Activated CD8-positive, alpha-beta memory T cell treated with anti-CD3 and anti-CD28 coated beads for 36 hours (primary cell): Measurements from ENCODE around the gene TNFRSF11A. TPM values are rescaled to one million over a fixed set of nuclear protein-coding genes. Genes with fewer than 3 reads are reported as not detected.

ENCODE experiments used
- CTCF ChIA-PET: fragments of 350-600 bp; sonication (Branson Sonifier 250); formaldehyde crosslinking; loops from one replicate; lab custom pipeline; 2021; ENCODE audit warnings: antibody characterized with exemption; lab: Charles Lee
- POLR2A ChIA-PET: fragments of 350-600 bp; sonication (Branson Sonifier 250); formaldehyde crosslinking; loops from one replicate; lab custom pipeline; 2021; ENCODE audit warnings: antibody characterized with exemption; lab: Charles Lee
- total RNA-seq, 2 experiments: library from RNA; stranded (reverse); gene quantifications; one replicate each; pipeline ENCODE4 v1.2.3, GENCODE V29; 2021

Gene TNFRSF11A
- total RNA-seq, 2 experiments from 2014 or later: 1.4 to 1.6 TPM

GRCh38 chr18:62396967-62397366, 71.9 kb downstream of the TNFRSF11A start:
- POLR2A ChIA-PET: no interaction called here

GRCh38 chr18:62398291-62398690, 73.2 kb downstream of the TNFRSF11A start:
- ChIA-PET POLR2A (no interaction called here), CTCF (no interaction called here)

More at GRCh38 chr18:62396967-62397366, 71.9 kb downstream of the TNFRSF11A start:
- CTCF ChIA-PET: interaction anchor here (0.6 to 1.7 kb wide), 2 partner anchors 24 to 28 kb away, joined by 3 to 4 read pairs; no protein-coding TSS in a partner anchor

- ChIA-PET CTCF (no interaction called here), POLR2A (no interaction called here)
These were observed 74.2 kb downstream of the TNFRSF11A start for GRCh38 chr18:62399276-62399675.

- CTCF ChIA-PET: no interaction called here
These were observed 74.7 kb downstream of the TNFRSF11A start for GRCh38 chr18:62399781-62400308.

DNA sequence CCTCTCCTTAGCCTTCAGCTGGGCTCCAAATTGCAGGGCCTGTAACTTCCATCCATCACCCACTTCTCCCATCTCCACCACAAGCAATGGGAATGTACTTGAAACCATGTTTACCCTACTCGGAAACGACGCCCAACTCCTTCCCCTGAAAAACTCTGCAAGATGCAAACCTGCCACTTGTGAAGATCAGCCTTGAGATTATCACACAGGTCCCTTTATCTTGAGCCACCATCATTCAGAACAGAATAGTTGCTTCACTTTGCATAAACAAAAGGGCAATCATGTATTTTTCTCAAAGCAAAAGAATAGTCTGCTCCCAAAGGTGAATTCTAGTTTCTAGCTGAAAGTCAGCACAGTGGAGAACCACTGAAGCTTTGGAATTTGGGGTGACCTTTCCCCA, 75.8 kb downstream of the TNFRSF11A start:
- POLR2A ChIA-PET: no interaction called here
- CTCF ChIA-PET: no interaction called here

More at GRCh38 chr18:62399781-62400308, 74.7 kb downstream of the TNFRSF11A start:
- POLR2A ChIA-PET: no interaction called here

DNA sequence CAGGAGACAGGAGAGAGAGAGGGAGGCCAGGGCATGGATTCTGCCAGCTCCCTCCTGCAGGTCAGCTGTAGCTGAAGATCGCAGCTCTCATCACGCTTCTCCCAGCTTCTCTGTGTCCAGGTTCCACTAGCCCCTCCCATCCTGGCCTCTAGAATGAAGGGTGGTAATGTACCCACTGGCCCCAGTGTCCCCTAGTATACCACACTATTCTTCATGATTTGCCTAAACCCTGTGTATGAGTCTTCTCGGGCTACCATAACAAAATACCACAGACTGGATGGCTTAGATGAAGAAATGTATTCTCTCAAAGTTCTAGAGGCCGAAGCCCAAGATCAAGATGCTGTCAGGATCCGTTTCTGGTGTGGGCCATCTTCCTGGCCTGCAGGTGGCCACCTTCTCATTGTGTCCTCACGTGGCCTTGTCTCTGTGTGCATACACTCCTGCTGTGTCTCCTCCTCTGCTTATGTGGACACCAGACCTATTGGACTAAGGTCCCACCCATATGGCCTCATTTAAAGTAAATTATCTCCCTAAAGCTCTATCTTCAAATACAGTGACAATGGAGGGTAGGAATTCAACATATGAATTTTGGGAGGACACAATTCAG, 77.3 kb downstream of the TNFRSF11A start:
- POLR2A ChIA-PET: no interaction called here
- CTCF ChIA-PET: no interaction called here

- POLR2A ChIA-PET: no interaction called here
- CTCF ChIA-PET: no interaction called here
These were observed 78.0 kb downstream of the TNFRSF11A start for GRCh38 chr18:62403120-62403519.

DNA sequence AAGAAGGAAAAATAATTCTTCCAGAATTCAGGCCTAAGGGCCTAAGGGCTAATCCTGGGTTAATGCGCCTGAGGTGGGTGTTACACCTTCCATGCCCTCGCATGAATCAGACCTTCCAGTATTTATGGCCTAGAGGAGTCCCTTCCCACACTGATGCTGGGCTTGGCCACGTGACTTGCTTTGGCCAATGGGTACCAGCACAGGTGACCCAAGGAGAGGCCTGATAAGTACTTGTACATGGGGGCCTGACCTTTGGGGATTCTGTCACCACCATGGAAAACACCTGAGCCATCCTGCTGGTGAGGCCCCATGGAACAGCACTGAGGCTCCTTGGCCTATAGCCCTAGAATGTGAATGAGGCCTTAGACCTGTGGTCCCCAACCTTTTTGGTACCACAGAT, 79.8 kb downstream of the TNFRSF11A start:
- ChIA-PET CTCF (no interaction called here), POLR2A (no interaction called here)

DNA sequence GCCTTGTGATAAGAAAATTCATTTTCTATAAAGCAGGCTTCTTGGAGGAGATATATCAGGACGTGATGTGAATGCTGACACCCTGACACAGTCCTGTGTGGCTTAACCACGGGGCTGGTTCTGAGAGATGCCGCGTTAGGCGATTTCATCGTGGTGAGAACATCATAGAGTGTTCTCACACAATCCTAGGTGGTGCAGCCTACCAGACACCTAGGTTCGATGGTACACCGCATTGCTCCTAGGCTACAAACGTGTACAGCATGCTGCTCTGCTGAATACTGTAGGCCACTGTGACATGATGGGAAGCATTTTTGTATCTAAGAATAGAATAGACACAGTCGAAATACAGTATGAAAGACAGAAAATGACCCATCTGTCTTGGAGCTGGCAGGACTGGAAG, 82.5 kb downstream of the TNFRSF11A start:
- ChIA-PET POLR2A (interaction anchor here (0.5 kb wide), 1 partner anchor 13 kb away, joined by 3 read pairs; no protein-coding TSS in a partner anchor), CTCF (no interaction called here)

GRCh38 chr18:62409821-62410220, 84.7 kb downstream of the TNFRSF11A start:
- POLR2A ChIA-PET: interaction anchor here (0.6 kb wide), 1 partner anchor 113 kb away, joined by 3 read pairs; no protein-coding TSS in a partner anchor
- CTCF ChIA-PET: no interaction called here

- ChIA-PET POLR2A (no interaction called here), CTCF (interaction anchor here (0.6 to 1.2 kb wide), 3 partner anchors 8 to 15 kb away, joined by 3 to 4 read pairs (median 3); no protein-coding TSS in a partner anchor)
These were observed 87.3 kb downstream of the TNFRSF11A start for GRCh38 chr18:62412231-62412979.

- POLR2A ChIA-PET: no interaction called here
- CTCF ChIA-PET: interaction anchor here (1.2 kb wide), 1 partner anchor 12 kb away, joined by 3 read pairs; no protein-coding TSS in a partner anchor
These were observed 88.1 kb downstream of the TNFRSF11A start for GRCh38 chr18:62413206-62413605.

DNA sequence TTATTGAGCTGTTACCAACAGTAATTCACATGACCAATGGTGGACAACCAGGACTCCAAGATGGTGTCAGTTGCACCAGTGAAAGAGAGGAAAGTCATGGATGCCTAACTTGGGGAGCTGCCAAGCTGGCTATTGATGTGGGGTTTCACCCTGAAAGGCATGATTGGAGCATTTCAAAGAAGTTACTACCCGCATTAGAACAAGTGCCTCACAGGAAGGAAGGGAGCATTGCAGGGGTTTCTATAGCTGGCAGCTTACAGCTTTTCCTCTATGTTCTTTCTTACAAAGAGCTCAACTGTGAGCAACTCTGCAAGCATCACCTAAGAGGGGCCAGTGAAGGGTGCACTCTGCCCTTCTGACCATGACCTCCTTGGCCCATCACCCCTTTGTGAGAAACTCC, 93.1 kb downstream of the TNFRSF11A start:
- CTCF ChIA-PET: no interaction called here
- POLR2A ChIA-PET: no interaction called here

DNA sequence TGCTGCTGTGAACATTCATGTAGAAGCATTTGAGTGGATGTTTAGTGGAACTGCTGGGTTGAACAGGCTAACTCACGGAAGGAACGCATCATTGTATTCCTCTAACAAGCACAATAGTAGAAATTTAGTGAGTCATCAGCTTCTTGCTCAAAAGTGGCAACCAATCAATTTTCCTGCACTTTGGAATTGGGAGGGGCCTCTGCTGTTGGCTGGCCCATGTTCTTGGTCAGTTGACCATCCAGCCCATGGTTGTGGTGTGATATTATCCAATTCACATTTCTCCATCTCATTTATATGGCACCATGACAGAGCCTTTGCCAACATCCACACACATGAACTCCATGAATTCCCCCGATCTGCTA, 95.0 kb downstream of the TNFRSF11A start:
- CTCF ChIA-PET: interaction anchor here (0.6 to 1.8 kb wide), 5 partner anchors 8 to 101 kb away, joined by 3 to 7 read pairs (median 4); partner anchors contain the start of gene TNFRSF11A
- POLR2A ChIA-PET: interaction anchor here (1.0 to 1.1 kb wide), 2 partner anchors 102 to 163 kb away, joined by 4 to 6 read pairs; partner anchors contain the start of gene ZCCHC2

DNA sequence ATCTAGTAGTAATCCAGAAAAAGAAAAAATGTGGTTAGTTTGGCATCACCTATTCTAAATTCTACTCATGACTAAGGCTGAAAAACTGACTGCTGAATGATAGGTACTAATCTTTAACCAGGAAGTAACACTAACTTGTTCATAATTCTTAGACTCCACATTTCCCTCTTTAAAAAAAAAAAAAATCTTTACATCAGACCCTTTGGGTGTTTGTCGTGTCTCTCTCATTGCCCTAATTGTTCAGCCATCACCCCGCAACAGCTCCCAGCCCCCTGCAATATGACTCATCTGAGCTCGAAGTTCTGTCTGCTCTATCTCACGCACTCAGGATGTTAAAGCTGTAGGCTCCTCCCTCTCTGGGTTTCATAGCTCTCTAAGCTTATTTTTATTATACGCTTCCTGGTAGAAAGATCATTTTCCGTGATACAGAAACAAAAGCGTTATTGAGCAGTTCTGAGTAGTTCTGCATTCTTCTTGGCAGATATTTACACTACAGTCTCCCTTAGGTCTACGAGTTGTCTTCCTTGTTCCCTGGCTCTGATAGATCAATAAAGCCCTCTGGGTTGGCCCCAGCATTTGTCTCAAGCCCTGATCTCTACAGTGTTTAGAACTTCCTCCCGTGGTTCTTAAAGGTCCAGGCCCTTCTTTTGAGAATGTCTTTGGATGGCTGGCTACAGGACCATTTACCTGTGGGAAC, 95.6 kb downstream of the TNFRSF11A start:
- ChIA-PET CTCF (interaction anchor here (0.5 to 1.8 kb wide), 7 partner anchors 8 to 174 kb away, joined by 3 to 7 read pairs (median 3); partner anchors contain the start of gene TNFRSF11A), POLR2A (interaction anchor here (0.5 to 1.1 kb wide), 4 partner anchors 13 to 163 kb away, joined by 3 to 6 read pairs (median 4); partner anchors contain the start of gene ZCCHC2)

GRCh38 chr18:62425465-62426190, 100.5 kb downstream of the TNFRSF11A start:
- POLR2A ChIA-PET: interaction anchor here (1.0 kb wide), 1 partner anchor 239 kb away, joined by 3 read pairs; the partner anchor contains the start of genes PIGN and RELCH
- CTCF ChIA-PET: interaction anchor here (0.6 to 2.9 kb wide), 14 partner anchors 11 to 177 kb away, joined by 3 to 14 read pairs (median 3); no protein-coding TSS in a partner anchor

- ChIA-PET POLR2A (interaction anchor here (1.0 kb wide), 1 partner anchor 239 kb away, joined by 3 read pairs; the partner anchor contains the start of genes PIGN and RELCH), CTCF (interaction anchor here (0.6 to 2.9 kb wide), 11 partner anchors 11 to 159 kb away, joined by 3 to 14 read pairs (median 4); no protein-coding TSS in a partner anchor)
These were observed 101.0 kb downstream of the TNFRSF11A start for GRCh38 chr18:62426191-62426488.

DNA sequence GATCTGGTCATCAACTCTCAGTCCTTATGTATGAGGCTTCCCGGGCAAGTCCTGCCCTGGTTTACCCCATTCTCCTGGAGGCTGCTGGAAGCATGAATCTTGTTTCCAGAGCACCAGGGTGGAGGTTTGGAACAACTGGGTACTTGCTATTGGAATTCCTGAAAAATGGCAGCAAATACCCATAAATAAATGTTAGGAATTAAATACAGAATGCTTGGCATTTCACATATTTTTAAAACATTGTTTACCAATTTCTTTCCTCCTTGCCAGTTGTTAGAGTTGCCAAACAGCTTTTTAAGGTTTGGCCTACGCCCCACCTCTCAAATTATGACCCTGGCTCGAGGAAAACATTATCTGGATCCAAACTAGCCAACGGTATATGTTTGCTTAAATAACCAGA, 107.1 kb downstream of the TNFRSF11A start:
- POLR2A ChIA-PET: no interaction called here
- CTCF ChIA-PET: no interaction called here
